ENCODE results near the gene DCDC2C.

GRCh38 chr2:3751806-3752205, 48.4 kb downstream of the DCDC2C start:
- no peak for TF ChIP-seq CTCF (conservative IDR thresholded peaks at IDR 0.05; ENCODE audit: low read depth, low read length)
- no peak for TF ChIP-seq EZH2 (IDR thresholded peaks at IDR 0.05; ENCODE audit: low read length, unreplicated experiment)
- no peak for TF ChIP-seq EZH2phosphoT487 (IDR thresholded peaks at IDR 0.05; ENCODE audit: borderline replicate concordance, low read length)
